ENCODE measurements around the gene TMEM89. TPM values are rescaled to one million over a fixed set of nuclear protein-coding genes. Genes with fewer than 3 reads are reported as not detected.

The TMEM89 gene
- total RNA-seq, 1 experiment from 2014 or later: not detected

DNA sequence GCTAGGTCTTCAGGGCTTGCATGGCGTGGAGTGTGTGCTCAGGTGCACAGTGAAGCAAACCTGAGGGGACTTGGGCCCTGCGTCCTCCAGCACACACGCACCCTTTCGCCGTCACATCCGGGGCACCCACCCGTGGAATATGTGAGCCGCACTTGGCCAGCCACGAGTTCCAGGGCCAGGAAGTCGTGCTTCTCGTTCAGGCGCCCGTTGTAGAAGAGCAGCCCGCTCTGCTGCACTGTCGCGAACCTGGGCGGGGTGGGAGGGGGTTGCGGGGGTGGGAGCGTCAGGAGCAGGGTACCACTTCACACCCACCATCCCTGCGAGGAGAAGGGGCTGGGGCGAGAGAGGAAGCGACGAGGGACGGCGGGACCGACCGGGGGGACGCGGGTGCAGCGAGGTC lies 34.0 kb upstream of the TMEM89 start:
- CTCF ChIA-PET: interaction anchor here (0.6 kb wide), 1 partner anchor 658 kb away, joined by 3 read pairs; no protein-coding TSS in a partner anchor
- H3K36me3 Mint-ChIP-seq (ENCODE audit: insufficient read depth, unreplicated experiment): peaks cover 17% of the 10 kb centered on the region
- TF ChIP-seq, protein P1, sequence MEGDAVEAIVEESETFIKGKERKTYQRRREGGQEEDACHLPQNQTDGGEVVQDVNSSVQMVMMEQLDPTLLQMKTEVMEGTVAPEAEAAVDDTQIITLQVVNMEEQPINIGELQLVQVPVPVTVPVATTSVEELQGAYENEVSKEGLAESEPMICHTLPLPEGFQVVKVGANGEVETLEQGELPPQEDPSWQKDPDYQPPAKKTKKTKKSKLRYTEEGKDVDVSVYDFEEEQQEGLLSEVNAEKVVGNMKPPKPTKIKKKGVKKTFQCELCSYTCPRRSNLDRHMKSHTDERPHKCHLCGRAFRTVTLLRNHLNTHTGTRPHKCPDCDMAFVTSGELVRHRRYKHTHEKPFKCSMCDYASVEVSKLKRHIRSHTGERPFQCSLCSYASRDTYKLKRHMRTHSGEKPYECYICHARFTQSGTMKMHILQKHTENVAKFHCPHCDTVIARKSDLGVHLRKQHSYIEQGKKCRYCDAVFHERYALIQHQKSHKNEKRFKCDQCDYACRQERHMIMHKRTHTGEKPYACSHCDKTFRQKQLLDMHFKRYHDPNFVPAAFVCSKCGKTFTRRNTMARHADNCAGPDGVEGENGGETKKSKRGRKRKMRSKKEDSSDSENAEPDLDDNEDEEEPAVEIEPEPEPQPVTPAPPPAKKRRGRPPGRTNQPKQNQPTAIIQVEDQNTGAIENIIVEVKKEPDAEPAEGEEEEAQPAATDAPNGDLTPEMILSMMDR (IDR thresholded peaks at IDR 0.05; ENCODE audit: unreplicated experiment): no peak
- H3K27me3 Mint-ChIP-seq (ENCODE audit: insufficient read depth, unreplicated experiment): no peaks in the 10 kb centered on the region
- H3K4me1 Mint-ChIP-seq (ENCODE audit: insufficient read depth, unreplicated experiment): peaks cover 5% of the 10 kb centered on the region
- no peak overlapping the region for H3K27ac Mint-ChIP-seq (ENCODE audit: low read depth, unreplicated experiment)
- BruUV-seq (replicated peaks): no TSS peak
- H3K4me3 Mint-ChIP-seq (ENCODE audit: unreplicated experiment): no peak overlapping the region
- DNase-seq (ENCODE audit: unreplicated experiment): no peak
- H3K9me3 Mint-ChIP-seq (ENCODE audit: unreplicated experiment): no peaks in the 10 kb centered on the region
- intact Hi-C loops (cut with micrococcal nuclease): no loop called here
- POLR2A ChIA-PET: no interaction called here

DNA sequence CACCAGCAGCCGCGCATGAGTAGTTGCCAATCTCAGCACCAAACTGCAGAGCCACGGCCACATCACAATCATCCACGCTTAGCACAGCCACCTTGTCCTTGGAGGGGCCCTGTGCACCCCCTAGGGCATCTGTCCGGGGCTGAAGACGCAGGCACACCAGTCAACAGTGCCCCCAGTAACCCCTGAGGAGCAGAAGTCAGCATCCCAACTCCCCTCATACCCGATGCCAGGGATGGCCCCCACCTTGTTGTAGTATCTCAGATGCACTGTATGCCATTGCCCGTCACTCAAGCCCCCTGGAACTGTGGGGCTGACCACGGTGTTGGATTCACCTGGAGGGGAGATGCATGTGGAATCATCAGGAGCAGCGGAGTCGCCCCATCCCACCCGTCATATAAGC lies 33.5 kb upstream of the TMEM89 start:
- CTCF ChIA-PET: interaction anchor here (0.6 to 1.3 kb wide), 2 partner anchors 8 to 658 kb away, joined by 3 read pairs; no protein-coding TSS in a partner anchor
- peaks cover 5% of the 10 kb centered on the region for H3K4me1 Mint-ChIP-seq (ENCODE audit: insufficient read depth, unreplicated experiment)
- intact Hi-C loops (cut with micrococcal nuclease): no loop called here
- no TSS peak for BruUV-seq (replicated peaks)
- DNase-seq (ENCODE audit: unreplicated experiment): no peak
- H3K27ac Mint-ChIP-seq (ENCODE audit: low read depth, unreplicated experiment): no peak overlapping the region
- peaks cover 13% of the 10 kb centered on the region for H3K36me3 Mint-ChIP-seq (ENCODE audit: insufficient read depth, unreplicated experiment)
- TF ChIP-seq, protein P1 (IDR thresholded peaks at IDR 0.05; ENCODE audit: unreplicated experiment): no peak
- no peaks in the 10 kb centered on the region for H3K9me3 Mint-ChIP-seq (ENCODE audit: unreplicated experiment)
- H3K4me3 Mint-ChIP-seq (ENCODE audit: unreplicated experiment): no peak overlapping the region
- POLR2A ChIA-PET: no interaction called here
- no peaks in the 10 kb centered on the region for H3K27me3 Mint-ChIP-seq (ENCODE audit: insufficient read depth, unreplicated experiment)

DNA sequence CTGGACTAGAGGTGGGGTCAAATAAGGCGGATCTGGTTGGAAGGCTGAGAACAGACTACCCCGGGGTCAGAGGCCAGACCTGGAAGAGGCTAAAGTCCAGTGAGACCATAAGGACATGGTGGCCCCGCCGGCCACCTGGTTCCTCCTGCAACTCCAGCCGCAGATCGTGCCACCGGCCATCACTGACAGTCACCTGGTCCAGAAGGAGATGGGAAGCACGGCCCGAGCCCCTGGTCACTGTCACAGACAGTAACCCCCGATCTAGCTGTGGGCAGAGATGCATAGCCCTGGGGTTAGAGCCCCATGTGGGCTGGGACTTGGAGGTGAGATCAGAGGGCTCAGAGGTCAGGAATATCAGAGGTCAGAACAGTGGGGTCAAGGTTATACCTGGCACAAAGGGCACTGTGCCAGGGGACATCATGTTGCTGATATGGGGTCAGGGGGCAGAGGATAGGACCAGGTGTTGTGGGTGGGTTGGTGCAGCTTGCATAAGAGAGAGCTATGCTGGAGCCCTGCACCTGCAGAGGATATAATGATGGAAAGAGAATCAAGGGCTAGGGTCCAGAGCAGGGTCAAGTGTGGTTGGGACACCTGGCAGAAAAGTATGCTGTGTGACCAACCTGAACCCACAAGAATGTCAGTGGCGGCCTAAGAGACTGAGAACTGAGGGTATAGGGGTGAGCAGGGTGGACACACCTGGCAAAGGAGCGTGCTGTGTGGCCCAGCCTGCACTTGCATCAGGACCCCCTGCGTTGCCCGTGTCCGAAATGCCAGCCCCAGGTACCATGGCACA lies 31.6 kb upstream of the TMEM89 start:
- H3K4me1 Mint-ChIP-seq (ENCODE audit: insufficient read depth, unreplicated experiment): peaks cover 5% of the 10 kb centered on the region
- CTCF ChIA-PET: interaction anchor here (0.5 kb wide), 1 partner anchor 38 kb away, joined by 3 read pairs; no protein-coding TSS in a partner anchor

DNA sequence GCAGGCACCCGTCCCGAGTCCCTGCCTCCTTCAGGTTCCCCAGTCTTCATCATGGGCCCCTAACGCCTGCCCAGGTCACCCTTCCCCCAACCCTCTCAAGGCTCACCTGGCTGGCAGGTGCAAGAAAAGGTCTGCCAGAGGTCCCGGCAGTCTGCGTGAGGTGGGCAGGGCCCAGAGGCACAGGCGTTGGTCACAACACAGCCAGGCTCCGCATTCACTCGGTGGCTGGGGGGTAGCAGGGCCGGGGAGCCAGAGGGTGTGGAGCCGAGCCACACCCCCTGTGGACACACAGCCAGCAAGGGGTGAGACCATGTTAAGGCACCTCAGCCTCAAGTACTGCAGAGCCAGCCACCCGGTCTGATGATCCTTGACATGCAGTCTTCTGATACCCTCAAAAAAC lies 30.2 kb upstream of the TMEM89 start:
- TF ChIP-seq, protein P1 (IDR thresholded peaks at IDR 0.05; ENCODE audit: unreplicated experiment): no peak
- Mint-ChIP-seq H3K4me1 (ENCODE audit: insufficient read depth, unreplicated experiment) (peaks cover 5% of the 10 kb centered on the region), H3K27ac (ENCODE audit: low read depth, unreplicated experiment) (no peak overlapping the region), H3K4me3 (ENCODE audit: unreplicated experiment) (no peak overlapping the region), H3K36me3 (ENCODE audit: insufficient read depth, unreplicated experiment) (no peaks in the 10 kb centered on the region), H3K9me3 (ENCODE audit: unreplicated experiment) (no peaks in the 10 kb centered on the region), H3K27me3 (ENCODE audit: insufficient read depth, unreplicated experiment) (no peaks in the 10 kb centered on the region)
- ChIA-PET CTCF (interaction anchor here (1.0 kb wide), 1 partner anchor 11 kb away, joined by 3 read pairs; the partner anchor contains the start of gene CELSR3), POLR2A (interaction anchor here (2.9 kb wide), 1 partner anchor 11 kb away, joined by 17 read pairs; the partner anchor contains the start of gene CELSR3)
- BruUV-seq (replicated peaks): no TSS peak
- intact Hi-C loops (cut with micrococcal nuclease): no loop called here
- DNase-seq (ENCODE audit: unreplicated experiment): no peak

More for the DNA sequence above, 31.6 kb upstream of the TMEM89 start:
- no TSS peak for BruUV-seq (replicated peaks)
- intact Hi-C loops (cut with micrococcal nuclease): no loop called here
- H3K36me3 Mint-ChIP-seq (ENCODE audit: insufficient read depth, unreplicated experiment): no peaks in the 10 kb centered on the region
- no peak overlapping the region for H3K27ac Mint-ChIP-seq (ENCODE audit: low read depth, unreplicated experiment)
- POLR2A ChIA-PET: interaction anchor here (1.0 to 2.9 kb wide), 2 partner anchors 8 to 10 kb away, joined by 5 to 17 read pairs; partner anchors contain the start of gene CELSR3
- DNase-seq (ENCODE audit: unreplicated experiment): no peak
- H3K9me3 Mint-ChIP-seq (ENCODE audit: unreplicated experiment): no peaks in the 10 kb centered on the region
- H3K4me3 Mint-ChIP-seq (ENCODE audit: unreplicated experiment): no peak overlapping the region
- H3K27me3 Mint-ChIP-seq (ENCODE audit: insufficient read depth, unreplicated experiment): no peaks in the 10 kb centered on the region
- TF ChIP-seq, protein P1 (IDR thresholded peaks at IDR 0.05; ENCODE audit: unreplicated experiment): no peak
